ENCODE measurements around the gene WNT7A.

The WNT7A gene

DNA sequence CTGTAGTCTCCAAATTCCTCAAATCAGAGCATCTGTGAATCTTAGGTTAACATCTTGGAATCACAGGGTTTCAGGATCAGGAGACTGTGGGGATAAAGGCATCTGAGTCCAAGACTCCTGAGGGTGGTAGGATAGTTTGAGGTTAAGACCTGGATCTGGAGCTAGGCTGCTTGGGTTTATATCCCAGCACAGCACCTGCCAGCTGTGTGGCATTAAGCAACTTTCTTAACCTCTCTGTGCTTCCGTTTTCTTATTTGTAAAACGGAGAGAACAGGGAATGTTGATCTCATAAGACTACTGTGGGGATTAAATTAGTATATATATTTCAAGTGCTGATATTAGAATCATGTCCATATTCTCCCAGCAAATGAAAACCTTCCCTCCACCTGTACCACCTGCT is 33.6 kb downstream of the WNT7A start:
- no peak overlapping the region for H3K4me3 ChIP-seq (replicated peaks; ENCODE audit: low read depth, low read length)
- no peak for DNase-seq (ENCODE audit: low read depth)
- no peak for TF ChIP-seq CTCF (IDR thresholded peaks at IDR 0.05; ENCODE audit: low read length, missing control alignments)

DNA sequence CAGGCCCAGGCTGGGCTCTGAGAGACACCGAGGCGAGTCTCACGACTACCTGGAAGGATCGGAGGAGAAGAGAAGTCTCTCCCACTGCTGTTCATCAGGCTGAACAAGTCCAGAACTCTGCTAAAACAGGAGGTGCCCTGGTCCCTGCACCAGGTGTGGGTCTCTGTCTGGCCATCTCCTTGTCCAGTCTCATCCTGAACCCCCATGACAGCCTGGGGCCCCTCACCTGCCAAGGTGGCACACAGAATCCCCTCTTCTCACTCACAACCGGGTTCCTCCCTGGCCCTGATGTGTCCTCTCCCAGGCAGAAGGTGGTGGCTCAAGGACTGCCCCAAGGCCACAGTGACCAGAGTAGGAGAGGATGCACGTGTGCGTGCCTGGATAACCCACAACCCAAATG is 34.1 kb downstream of the WNT7A start:
- TF ChIP-seq CTCF (IDR thresholded peaks at IDR 0.05; ENCODE audit: low read length, missing control alignments), result no peak
- no peak for DNase-seq (ENCODE audit: low read depth)
- H3K4me3 ChIP-seq (replicated peaks; ENCODE audit: low read depth, low read length), result no peak overlapping the region

DNA sequence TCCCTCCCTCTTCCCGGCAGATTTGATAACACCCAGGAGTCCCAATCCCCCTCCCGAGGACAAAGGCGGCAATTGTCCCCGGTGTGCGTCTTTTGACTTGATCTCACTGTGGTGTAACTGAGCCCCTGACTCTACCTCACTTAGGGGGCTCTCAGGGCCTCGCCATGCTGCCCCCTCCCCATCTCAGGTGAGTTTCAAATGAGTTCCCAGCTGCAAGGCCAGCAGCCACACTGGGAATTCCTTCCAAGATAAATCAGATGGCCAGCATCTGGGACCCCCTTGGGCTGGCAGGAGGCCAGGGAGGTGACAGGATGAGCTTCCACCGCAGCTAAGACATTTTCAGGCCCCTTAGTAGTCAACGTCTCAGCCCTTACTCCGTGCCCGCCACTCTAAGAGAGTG is 35.0 kb downstream of the WNT7A start:
- H3K4me3 ChIP-seq (replicated peaks; ENCODE audit: low read depth, low read length), result no peak overlapping the region
- DNase-seq (ENCODE audit: low read depth), result no peak
- no peak for TF ChIP-seq CTCF (IDR thresholded peaks at IDR 0.05; ENCODE audit: low read length, missing control alignments)

DNA sequence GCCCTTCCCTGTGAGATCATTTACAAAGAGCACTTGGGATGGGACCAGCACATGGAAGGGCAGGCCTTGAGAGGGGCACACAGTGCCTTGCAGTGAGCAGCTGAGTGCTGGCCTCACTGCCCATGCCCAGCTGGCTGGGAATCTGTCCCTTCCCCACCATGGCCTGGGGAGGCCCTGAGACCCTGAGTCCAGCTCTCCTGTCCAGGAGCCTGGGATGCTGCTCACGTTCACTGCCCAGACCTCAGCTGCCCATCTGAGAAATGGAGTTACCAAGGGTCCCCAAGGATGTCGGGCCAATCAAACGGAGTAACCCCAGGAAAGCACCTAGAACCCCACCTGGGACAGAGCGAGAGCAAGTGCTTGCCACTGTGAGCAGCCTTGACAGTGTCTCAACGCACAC is 35.6 kb downstream of the WNT7A start:
- no peak for TF ChIP-seq CTCF (IDR thresholded peaks at IDR 0.05; ENCODE audit: low read length, missing control alignments)
- H3K4me3 ChIP-seq (replicated peaks; ENCODE audit: low read depth, low read length), result no peak overlapping the region
- no peak for DNase-seq (ENCODE audit: low read depth)

DNA sequence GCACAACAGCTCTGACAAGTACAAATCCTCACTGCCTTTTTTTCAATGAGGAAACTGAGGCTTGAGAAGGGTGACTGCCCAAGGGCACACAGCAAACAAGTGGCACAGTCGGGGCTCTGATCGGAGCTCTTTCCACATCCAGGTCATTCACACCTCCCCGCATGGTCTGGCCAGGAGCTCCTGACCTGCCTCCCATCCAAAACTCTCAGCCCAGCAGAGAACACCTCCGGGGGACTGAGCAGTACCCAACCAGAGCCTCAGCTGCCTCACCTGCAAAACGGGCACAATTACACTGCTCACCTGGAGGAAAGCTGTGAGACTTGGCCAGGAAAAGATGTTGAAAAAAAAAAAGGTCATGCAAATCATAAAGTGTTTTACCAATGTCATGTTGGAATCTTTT is 36.5 kb downstream of the WNT7A start:
- DNase-seq (ENCODE audit: low read depth), result no peak
- no peak overlapping the region for H3K4me3 ChIP-seq (replicated peaks; ENCODE audit: low read depth, low read length)
- no peak for TF ChIP-seq CTCF (IDR thresholded peaks at IDR 0.05; ENCODE audit: low read length, missing control alignments)

GRCh38 chr3:13842226-13842625 is 37.6 kb downstream of the WNT7A start:
- no peak for TF ChIP-seq CTCF (IDR thresholded peaks at IDR 0.05; ENCODE audit: low read length, missing control alignments)
- no peak for DNase-seq (ENCODE audit: low read depth)
- no peak overlapping the region for H3K4me3 ChIP-seq (replicated peaks; ENCODE audit: low read depth, low read length)

DNA sequence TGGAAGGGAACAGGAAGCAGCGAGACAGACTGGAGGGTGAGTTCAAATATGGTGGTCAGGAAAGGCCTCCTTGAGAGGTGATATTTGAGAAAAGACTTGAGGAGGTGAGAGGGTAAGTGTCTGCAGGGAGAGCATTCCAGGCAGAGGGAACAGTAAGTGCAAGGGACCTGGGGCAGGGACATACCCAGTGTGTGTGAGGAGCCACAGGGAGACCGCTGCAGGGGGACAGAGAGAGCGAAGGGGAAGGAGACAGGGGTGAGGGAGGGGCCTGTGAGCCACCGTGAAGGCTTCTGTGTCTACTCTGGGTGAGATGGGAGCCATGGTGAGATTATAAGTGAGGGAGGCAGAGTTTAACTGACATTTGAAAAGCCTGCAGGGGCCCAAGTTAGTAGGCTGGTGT is 38.0 kb downstream of the WNT7A start:
- H3K4me3 ChIP-seq (replicated peaks; ENCODE audit: low read depth, low read length), result no peak overlapping the region
- TF ChIP-seq CTCF (IDR thresholded peaks at IDR 0.05; ENCODE audit: low read length, missing control alignments), result no peak
- no peak for DNase-seq (ENCODE audit: low read depth)
